NCI-H526 treated with DMSO at 0.1 percent for 48 hours (cell line): ENCODE results near the gene SLC16A1.
"Not testable (repeated sequence)": the region's sequence is repeated elsewhere in the genome, so short reads cannot be mapped to it uniquely, and the experiment has no call there.

Experiments
- DNase-seq: peaks from one replicate; lab custom pipeline; 2025; lab: John Stamatoyannopoulos, UW

The SLC16A1 gene

DNA sequence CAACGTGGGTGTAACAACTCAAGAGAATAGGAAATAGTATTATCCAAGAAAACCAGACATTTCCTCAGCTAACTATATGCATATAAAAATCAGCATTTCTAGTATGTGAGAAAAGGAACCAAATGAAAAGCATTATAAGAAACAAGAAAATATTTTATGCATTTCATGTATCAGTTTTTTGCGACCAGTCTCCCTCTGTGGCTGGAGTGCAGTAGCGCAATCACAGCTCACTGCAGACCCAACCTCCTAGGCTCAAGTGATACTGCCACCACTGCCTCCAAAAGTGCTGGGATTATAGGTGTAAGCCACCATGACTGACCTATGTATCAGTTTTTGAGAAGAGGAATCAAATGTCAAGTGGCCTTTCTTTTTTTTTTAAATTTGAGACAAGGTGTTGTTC, 31.0 kb downstream of the SLC16A1 start:
- DNase-seq, result no peak

- no peak for DNase-seq
Measured at GRCh38 chr1:112923959-112924349, 32.0 kb downstream of the SLC16A1 start.

GRCh38 chr1:112923234-112923958, 32.6 kb downstream of the SLC16A1 start:
- no peak for DNase-seq

- DNase-seq, result no peak
Measured at GRCh38 chr1:112911506-112912220, 44.3 kb downstream of the SLC16A1 start.

DNA sequence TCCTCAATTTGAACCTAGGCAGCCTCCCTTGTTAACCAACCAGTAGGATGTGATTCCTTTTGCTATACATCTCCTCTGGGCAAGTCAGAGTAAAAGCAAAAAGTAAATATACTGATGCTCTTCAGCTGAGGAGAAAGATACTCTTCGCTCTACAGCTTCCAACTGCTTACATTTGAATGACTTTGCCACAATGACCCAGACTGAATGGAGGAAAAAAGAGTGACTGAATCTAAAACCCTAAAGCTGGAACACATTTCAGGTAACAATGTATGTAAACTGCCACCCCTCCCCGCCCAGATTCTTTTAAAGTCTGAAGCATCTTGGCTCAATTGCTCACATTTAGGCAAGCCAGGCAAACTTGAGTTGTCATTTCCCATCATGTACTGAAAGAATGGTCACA, 46.1 kb downstream of the SLC16A1 start:
- DNase-seq, result no peak

DNA sequence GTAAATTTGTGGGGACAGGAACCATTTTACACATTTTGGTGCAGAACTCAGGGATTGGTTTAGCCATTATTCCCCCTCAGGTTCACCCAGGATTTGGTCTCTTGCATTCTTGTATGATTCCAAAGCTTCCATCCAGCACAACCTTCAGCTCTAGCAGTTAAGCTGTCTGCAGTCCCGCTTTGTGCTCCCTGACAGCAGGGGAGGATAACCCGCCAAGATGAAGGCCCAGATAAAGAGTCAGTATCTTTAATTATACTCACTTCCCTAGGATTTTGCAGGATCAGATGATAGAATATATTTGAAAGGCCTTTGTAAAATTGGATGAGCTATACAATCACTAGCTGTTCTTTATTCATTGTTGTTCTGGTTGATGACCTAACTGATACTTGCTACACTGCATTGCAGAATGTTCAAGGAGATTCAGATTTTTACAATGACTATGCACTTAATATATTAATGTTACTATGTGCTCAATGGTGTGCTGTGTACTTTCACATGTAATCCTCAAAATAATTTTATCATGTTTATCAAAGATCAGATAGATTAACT, 49.8 kb downstream of the SLC16A1 start:
- DNase-seq, result no peak

DNA sequence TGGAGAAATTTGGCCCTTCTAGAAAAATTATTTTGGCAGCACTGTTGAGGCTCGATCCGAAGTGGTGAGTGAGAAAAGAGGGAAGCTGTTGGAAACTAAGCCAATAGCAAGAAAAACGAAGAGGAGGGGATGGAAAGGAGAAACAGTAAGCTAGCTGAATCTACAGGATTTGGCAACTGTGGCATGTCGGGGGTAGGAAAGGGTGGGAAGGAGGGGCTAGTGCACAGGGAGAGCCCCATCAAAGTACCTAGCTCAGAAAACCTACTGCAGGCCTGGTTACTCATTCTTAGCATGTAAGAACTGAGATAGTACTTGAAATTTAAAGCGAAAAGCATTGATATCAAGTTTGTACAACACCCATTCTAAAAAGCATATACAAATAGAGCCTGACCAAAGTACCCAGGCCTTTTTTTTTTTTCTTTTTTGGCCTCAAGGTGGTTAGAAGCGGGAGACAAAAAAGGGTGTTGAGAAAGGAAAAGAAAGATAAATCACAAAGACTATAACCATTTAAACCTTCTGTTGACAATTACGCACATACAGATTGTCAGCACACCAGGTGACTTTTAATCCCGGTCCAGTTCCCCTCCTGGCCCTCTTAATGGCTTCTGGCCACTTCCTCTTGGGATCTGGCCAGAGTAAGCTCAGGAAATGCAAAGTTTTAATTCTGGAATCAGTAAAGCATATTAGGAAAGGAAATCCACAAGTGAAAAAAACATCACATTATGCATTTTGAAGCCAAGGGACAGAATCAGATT, 50.4 kb downstream of the SLC16A1 start:
- DNase-seq, result no peak

DNA sequence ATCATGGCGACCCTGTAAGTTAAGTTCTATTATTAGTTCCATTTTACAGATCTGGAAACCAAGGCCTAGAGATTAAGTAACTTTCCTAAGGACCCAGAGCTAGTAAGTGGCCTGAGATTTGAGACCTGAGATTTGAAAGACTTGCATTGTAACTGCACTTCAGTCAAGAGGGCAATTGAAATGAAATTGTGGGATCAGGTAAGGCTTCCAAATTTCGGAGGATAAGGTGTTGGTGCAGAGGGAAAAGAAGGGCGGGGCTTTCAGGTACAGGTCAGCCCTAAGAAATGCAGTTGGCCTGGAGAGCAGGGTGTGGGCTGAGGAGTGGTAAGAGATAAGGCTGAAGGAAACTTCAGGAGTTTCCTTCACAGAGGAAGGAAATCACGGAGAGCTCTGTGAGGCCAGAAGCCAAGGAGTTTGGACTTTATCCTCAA, 51.1 kb downstream of the SLC16A1 start:
- DNase-seq, result no peak

DNA sequence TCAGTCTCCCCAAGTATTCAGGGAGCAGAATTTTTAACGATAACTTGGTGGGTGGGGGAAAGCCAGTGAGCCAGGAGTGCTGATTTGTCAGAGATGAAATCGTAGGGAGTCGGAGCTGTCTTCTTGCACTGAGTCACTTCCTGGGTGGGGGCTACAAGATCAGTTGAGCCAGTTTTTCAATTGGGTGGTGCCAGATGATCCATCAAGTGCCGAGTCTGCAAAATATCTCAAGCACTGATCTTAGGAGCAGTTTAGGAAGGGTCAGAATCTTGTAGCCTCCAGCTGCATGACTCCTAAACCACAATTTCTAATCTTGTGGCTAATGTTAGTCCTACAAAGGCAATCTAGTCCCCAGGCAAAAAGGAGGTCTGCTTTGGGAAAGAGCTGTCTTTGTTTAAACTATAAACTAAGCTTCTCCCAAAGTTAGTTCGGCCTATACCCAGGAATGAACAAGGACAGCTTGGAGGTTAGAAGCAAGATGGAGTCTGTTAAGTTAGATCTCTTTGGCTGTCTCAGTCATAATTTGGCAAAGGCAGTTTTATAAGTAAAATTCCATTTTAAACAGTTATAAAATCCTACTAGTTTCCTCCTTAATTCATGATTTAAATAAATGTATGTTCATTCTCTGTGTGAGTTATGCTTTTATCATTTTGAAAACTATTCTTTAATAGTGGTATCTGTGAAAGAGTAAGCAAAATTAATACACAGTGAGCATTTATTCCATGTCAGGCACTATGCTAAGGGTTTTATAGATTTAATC, 51.7 kb downstream of the SLC16A1 start:
- no peak for DNase-seq

- DNase-seq, result no peak
Measured at GRCh38 chr1:112902221-112902620, 53.8 kb downstream of the SLC16A1 start.

DNA sequence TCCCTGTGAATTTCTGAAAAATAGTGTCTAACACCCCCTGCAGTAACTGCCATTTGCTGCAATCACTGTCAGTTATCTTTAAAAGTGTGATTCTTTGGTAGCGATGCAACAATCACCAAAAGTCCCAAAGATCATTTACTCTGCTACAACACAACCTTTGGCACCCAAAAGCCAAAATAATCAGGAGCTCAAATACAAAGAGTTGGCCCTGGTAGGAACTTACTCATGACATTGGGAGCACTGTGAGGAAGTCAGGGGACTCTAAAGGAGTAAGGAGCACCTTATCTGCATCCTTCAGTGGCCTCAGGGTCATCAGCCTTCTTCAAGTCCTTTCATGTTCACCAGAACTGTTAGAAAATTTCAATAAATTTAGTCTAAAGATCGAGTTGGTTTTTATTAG, 54.6 kb downstream of the SLC16A1 start:
- no peak for DNase-seq

DNA sequence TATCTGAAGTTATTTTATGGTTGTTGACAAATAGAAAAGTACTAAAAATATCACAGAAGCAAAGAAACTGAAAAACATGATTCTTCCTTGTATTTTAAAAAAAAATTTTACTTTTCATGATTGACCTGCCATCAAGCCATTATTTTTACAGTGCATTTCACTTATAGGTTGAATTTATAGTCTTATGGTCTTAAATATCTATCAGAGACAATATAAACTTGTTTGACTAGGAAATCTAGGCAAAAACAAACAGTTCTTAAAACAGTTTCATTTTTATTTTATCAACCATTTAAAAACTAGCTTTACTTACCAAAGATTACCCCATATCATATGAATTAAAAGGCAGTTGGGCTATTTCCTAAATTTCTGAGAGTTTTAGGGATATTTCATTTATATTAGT, 59.2 kb downstream of the SLC16A1 start:
- DNase-seq, result no peak

- no peak for DNase-seq
Measured at GRCh38 chr1:112894561-112895011, 61.4 kb downstream of the SLC16A1 start.

DNA sequence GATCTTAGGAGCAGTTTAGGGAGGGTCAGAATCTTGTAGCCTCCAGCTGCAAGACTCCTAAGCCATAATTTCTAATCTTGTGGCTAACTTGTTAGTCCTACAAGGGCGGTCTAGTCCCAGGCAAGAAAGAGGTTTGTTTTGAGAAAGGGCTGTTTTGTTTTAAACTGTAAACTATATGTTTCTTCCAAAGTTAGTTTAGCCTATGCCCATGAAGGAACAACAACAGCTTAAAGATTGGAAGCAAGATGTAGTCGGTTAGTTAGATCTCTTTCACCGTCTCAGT, 62.0 kb downstream of the SLC16A1 start:
- no peak for DNase-seq

GRCh38 chr1:112893288-112894009, 62.5 kb downstream of the SLC16A1 start:
- no peak for DNase-seq

DNA sequence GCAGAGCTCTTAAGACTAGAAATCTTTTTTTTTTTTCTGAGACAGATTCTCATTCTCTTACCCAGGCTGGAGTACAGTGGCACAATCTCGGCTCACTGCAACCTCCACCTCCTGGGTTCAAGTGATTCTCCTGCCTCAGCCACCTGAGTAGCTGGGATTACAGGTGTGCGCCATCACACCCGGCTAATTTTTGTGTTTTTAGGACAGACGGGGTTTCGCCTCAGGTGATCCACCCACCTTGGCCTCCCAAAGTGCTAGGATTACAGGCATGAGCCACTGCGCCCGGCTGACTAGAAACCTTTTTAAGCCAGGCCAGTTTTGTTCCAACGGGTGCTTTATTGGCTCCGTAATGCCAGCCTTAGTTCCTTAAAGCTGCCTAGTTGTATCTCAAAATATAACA, 66.1 kb downstream of the SLC16A1 start:
- not testable (repeated sequence) for DNase-seq

GRCh38 chr1:112889052-112889768, 66.8 kb downstream of the SLC16A1 start:
- no peak for DNase-seq

DNA sequence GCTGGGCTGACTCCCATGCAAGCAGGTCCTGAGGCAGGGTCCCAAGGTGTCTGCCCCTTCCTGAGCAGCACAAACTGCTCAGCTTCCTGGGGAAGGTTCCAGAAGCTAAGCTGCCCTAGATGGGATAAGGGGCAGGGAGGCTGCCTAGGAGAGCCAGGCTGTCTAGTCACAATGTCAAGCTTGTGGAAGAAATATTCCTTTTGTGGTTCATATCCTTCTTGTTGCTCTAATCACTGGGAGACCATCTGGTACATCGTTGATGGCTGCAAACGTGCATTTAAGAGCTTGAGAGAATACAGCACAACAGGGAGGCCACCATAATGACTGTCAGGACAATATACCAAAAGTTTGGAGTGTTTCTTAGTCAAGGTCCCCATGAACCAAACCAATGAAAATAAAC, 67.4 kb downstream of the SLC16A1 start:
- DNase-seq, result no peak

DNA sequence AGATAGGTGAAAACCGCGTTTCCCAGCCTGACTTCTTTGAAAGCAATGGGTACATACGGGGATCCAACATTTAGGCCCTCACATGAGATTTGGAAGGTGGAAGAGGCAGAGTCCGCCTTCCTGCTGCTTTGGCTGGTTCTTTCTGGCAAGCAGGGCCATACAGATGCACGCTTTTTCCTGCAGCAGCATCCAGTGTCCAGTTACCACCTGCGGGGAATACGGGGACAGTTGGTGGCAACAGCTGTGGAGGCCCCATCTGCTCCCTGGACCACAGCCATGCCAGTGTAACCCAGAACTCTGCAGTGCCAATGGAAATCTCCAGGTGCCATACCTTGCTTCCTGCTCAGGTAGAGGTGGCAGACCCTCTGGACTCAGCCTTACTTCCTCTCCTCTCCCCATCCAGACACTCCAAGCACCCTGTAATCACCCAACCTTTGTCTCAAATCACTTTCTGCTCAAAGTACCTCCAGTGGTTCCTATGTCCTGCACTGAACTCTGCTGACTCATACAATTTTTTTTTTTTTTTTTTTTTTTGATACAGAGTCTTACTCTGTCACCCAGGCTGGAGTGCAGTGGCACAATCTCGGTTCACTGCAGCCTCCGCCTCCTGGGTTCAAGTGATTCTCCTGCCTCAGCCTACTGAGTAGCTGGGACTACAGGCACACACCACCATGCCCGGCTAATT, 68.3 kb downstream of the SLC16A1 start:
- no peak for DNase-seq

GRCh38 chr1:112884996-112885395, 71.0 kb downstream of the SLC16A1 start:
- not testable (repeated sequence) for DNase-seq
